Heart left ventricle (tissue), 13 donors: ENCODE results near the gene BOK.

ENCODE experiments used
- POLR2A ChIP-seq, 2 donors: fragments of 450-650 bp; IDR thresholded peaks; one replicate each; pipeline ENCODE4 v1.6.1; 2017; ENCODE audit warnings: antibody characterized with exemption in 2 of 2, mild to moderate bottlenecking in 2 of 2, moderate library complexity in 2 of 2
- TF ChIP-seq, protein P1 (sequence below), 12 donors: fragments of 200-600 bp; sonication (generic) in 4 of 12; IDR thresholded peaks; one replicate each; pipeline versions ENCODE4 v1.5.0 to v1.8.0; 2018 to 2022; ENCODE audit warnings: antibody characterized with exemption in 12 of 12, mild to moderate bottlenecking in 5 of 12
- donor health status: ischemic (EF 13 %, LVEDD 7.1; RV severe dilation, severe dysfunction).
- donor health status: DM: no; HTN: yes; CAD: no.
- donor health status: DM: no; HTN: no; CAD: no.
- donor health status: ischemic (EF 25% LVEDD 6.9; RV normal size, moderate dysfunction).
- donor health status: ischemic (EF 25% LVEDD 5.7; RV mildly dilated, moderate dysfunction).
- donor health status: ischemic (EF 35%, LVEDD 5.7; RV mildly dilated, moderate dysfunction).
- donor health status: nonischemic (EF 11% LVEDD 7.7; RV severe dilation, severe dysfunction).
- donor health status: DM: yes; HTN: yes; CAD: no.
- donor health status: PGD.
- donor health status: ischemic (EF 29% LVEDD 5.4; RV normal size, mild dysfunction).
- donor health status: nonischemic (EF 23%, LVEDD 6.1; RV moderate dilation, normal function).

DNA sequence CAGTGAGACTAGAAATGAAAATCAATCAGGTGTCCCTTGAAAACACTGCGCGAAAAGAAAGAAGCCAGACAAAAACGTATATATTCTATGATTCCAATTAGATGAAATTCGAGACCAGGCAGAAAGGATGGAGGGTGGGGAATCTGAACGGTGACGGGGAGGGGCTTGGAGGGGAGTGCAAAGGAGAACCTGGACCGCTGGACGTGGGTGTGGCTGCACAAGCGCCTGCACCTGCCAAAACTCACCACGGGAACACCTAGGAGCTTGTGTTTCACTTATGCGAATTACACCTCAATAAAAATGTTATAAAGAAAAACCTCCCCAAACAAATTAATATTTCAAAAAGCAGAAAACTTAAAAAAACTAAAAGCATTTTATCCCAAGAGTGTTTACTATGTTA lies 56.5 kb downstream of the BOK start:
- TF ChIP-seq POLR2A (IDR thresholded peaks at IDR 0.05) = no peak
- TF ChIP-seq, protein P1, sequence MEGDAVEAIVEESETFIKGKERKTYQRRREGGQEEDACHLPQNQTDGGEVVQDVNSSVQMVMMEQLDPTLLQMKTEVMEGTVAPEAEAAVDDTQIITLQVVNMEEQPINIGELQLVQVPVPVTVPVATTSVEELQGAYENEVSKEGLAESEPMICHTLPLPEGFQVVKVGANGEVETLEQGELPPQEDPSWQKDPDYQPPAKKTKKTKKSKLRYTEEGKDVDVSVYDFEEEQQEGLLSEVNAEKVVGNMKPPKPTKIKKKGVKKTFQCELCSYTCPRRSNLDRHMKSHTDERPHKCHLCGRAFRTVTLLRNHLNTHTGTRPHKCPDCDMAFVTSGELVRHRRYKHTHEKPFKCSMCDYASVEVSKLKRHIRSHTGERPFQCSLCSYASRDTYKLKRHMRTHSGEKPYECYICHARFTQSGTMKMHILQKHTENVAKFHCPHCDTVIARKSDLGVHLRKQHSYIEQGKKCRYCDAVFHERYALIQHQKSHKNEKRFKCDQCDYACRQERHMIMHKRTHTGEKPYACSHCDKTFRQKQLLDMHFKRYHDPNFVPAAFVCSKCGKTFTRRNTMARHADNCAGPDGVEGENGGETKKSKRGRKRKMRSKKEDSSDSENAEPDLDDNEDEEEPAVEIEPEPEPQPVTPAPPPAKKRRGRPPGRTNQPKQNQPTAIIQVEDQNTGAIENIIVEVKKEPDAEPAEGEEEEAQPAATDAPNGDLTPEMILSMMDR (IDR thresholded peaks at IDR 0.05) = no peak
